Central memory CD8-positive, alpha-beta T cell (primary cell): Measurements from ENCODE around the gene LCP1.
"Not testable (repeated sequence)": the region's sequence is repeated elsewhere in the genome, so short reads cannot be mapped to it uniquely, and the experiment has no call there.

Experiments
- ATAC-seq: fragments of 150-1000 bp; cut with Tn5 transposase; replicated peaks from 2 replicates; pipeline ENCODE4 v1.10.0; 2022; ENCODE audit warnings: mild to moderate bottlenecking, moderate FRiP score, moderate number of reproducible peaks; ENCODE audit not compliant: poor library complexity, severe bottlenecking; ENCODE audit errors: extremely low read depth
- DNase-seq, 2 donors: peaks; one replicate each; pipeline ENCODE4 v3.0.0; 2021; ENCODE audit warnings: low spot score in 2 of 2
- H3K27ac Mint-ChIP-seq: one replicate; pipeline ENCODE4 v1.8.0; 2022; ENCODE audit warnings: low read depth, mild to moderate bottlenecking, moderate library complexity, mixed read lengths
- H3K27me3 Mint-ChIP-seq: one replicate; pipeline ENCODE4 v1.8.0; 2022; ENCODE audit warnings: mixed read lengths
- H3K36me3 Mint-ChIP-seq: one replicate; pipeline ENCODE4 v1.8.0; 2022; ENCODE audit warnings: mild to moderate bottlenecking, moderate library complexity, mixed read lengths; ENCODE audit not compliant: insufficient read depth
- H3K4me1 Mint-ChIP-seq: one replicate; pipeline ENCODE4 v1.8.0; 2022; ENCODE audit warnings: mixed read lengths
- H3K4me3 Mint-ChIP-seq: one replicate; pipeline ENCODE4 v1.8.0; 2022; ENCODE audit warnings: mild to moderate bottlenecking, moderate library complexity, mixed read lengths
- H3K9me3 Mint-ChIP-seq: one replicate; pipeline ENCODE4 v1.8.0; 2022; ENCODE audit warnings: mixed read lengths

The LCP1 gene

DNA sequence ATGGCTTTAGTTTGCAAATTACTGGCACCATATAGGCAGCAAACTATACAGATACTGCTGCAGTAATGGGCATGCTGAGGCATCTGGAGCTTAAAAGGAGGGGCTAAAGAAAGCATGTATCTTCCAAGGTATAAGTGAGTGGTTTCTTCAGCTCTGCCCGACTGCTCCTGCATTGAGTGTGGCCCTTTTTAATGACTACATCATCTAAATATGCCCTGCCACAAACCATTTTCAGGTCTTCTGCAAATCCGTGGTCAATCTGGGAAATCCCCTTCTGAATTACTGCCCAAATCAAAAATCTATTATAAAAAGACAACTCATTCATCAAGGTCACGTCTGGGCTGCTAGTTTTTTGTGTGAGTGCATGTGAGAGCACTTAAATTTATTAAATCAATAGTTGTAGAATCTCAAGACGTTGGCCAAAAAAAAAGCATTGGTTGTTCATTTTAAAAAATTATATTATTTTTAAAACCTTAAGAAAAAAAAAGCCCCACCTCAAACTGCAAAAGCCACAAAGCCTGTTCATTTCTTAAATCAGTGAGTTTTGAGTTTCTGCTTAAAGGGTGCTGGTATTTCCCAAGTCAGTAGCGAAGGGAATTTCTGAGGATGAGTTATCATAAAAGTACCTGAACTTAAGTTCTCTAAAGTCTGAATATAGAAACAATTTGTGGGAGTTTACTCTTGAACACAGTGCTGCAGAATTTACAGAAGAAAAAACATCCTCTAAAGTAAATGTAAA, 16.3 kb downstream of the LCP1 start:
- peak overlapping the region; percentile 69 for H3K27ac Mint-ChIP-seq
- H3K27me3 Mint-ChIP-seq, result no peaks in the 10 kb centered on the region
- DNase-seq (no peak), ATAC-seq (peak; percentile 38)
- peaks cover 42% of the 10 kb centered on the region for H3K36me3 Mint-ChIP-seq
- peak overlapping the region; percentile 73 for H3K4me3 Mint-ChIP-seq
- peaks cover 79% of the 10 kb centered on the region for H3K4me1 Mint-ChIP-seq
- H3K9me3 Mint-ChIP-seq, result no peaks in the 10 kb centered on the region

DNA sequence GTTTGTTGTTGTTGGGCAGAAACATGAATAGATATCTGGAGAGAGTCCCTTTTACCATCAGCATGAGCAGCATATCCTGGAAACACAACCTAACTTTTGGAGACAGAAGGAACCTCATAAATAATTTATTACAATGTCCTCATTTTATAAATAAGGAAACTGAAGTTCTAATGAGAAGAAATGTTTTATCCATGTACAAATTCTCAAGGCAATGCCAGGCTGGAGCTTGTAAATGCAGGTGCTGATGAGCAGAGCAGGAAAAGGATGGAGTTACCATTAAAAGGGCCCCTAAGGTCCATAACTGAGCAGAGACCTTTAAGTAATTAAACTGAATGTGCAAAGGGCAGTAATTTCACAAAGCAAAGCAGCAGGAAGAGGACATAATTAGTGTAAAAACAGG, 17.3 kb downstream of the LCP1 start:
- peak overlapping the region; percentile 89 for H3K27ac Mint-ChIP-seq
- no peaks in the 10 kb centered on the region for H3K27me3 Mint-ChIP-seq
- no peak for ATAC-seq
- H3K4me3 Mint-ChIP-seq, result peak overlapping the region; percentile 73
- peaks cover 79% of the 10 kb centered on the region for H3K4me1 Mint-ChIP-seq
- DNase-seq, result no peak
- no peaks in the 10 kb centered on the region for H3K9me3 Mint-ChIP-seq
- peaks cover 45% of the 10 kb centered on the region for H3K36me3 Mint-ChIP-seq

DNA sequence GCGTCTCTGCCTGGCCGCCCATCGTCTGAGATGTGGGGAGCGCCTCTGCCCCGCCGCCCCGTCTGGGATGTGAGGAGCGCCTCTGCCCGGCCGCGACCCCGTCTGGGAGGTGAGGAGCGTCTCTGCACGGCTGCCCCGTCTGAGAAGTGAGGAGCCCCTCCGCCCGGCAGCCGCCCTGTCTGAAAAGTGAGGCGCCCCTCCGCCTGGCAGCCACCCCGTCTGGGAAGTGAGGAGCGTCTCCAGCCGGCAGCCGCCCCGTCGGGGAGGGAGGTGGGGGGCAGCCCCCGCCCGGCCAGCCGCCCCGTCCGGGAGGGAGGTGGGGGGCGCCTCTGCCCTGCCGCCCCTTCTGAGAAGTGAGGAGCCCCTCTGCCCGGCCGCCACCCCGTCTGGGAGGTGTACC, 19.2 kb downstream of the LCP1 start:
- H3K27me3 Mint-ChIP-seq, H3K9me3 Mint-ChIP-seq, DNase-seq, ATAC-seq: not testable (repeated sequence)
- Mint-ChIP-seq H3K36me3 (peaks cover 52% of the 10 kb centered on the region), H3K4me1 (peaks cover 71% of the 10 kb centered on the region), H3K4me3 (peak overlapping the region; percentile 65), H3K27ac (peak overlapping the region; percentile 89)

DNA sequence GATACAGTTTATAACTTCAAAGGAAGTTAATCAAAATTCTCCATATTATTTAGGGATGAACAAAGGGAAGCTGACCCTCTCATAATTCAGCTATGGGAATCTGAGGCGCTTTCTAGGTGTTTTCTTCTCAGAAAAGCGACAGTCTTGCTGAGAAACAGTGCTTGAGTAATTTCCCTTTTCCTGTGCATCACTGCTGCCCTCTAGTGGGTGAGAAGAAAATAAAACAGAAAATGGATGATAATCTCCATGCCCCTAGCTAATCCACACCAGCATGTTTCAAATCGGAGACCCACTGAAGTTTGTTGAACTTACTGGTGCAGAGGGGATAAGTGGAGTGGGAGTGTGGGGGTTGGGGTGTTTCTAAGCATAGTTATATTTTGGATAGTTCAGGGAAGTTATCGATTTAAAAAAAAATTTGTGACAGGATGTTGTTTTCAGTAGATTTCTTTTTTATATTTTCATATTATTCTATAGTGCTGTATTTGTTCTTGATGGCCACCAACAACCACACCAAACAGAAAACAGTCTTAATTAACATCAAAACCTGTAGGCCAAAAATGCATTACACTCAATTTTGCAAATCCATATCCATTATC, 21.4 kb downstream of the LCP1 start:
- Mint-ChIP-seq H3K27ac (peak overlapping the region; percentile 63), H3K27me3 (no peaks in the 10 kb centered on the region), H3K36me3 (peaks cover 66% of the 10 kb centered on the region), H3K9me3 (no peaks in the 10 kb centered on the region), H3K4me3 (peak overlapping the region; percentile 65), H3K4me1 (peaks cover 57% of the 10 kb centered on the region)
- ATAC-seq (peak; percentile 61), DNase-seq (peak in 1 of 2 donors; percentile 40)

DNA sequence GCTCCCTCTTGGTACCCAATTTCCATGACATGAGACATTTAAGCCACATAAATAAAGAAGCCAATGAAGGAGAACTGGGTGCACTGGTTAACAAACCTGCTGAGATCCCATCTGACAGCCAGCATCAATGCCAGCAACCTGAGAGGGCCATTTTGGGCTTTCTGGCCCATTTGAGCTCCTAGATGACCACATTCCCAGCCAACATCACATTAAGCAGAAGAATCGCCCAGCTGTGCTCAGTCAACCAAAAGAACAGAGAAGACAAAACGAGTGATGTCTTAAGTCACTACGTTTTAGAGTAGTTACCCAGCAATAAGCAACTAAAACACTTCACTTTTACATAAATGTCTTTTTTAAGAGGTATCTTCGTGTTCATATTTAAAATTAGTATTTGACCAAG, 21.9 kb downstream of the LCP1 start:
- peak overlapping the region; percentile 63 for H3K27ac Mint-ChIP-seq
- H3K4me1 Mint-ChIP-seq, result peaks cover 54% of the 10 kb centered on the region
- H3K4me3 Mint-ChIP-seq, result peak overlapping the region; percentile 65
- no peak for ATAC-seq
- no peaks in the 10 kb centered on the region for H3K9me3 Mint-ChIP-seq
- H3K36me3 Mint-ChIP-seq, result peaks cover 66% of the 10 kb centered on the region
- no peak for DNase-seq
- H3K27me3 Mint-ChIP-seq, result no peaks in the 10 kb centered on the region

DNA sequence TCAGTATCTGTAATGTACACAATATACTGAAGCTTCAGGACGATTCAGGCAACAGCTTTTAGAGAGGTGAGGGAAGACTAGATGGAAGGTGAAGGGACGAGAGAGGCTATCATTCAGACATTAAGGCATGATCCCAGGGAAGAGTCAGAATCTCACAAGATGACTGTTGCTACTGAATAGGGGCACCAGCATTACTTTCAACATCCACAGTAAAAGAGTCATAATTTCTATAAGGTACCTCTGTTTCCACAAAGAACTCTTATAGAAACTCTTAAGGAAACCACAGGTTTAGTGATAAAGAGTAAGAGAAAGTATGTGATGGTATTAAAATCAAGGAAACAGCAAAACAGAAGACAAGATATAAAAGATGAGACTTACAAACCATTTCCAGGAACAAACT, 23.0 kb downstream of the LCP1 start:
- Mint-ChIP-seq H3K4me1 (peaks cover 48% of the 10 kb centered on the region), H3K9me3 (no peaks in the 10 kb centered on the region), H3K27me3 (no peaks in the 10 kb centered on the region), H3K36me3 (peaks cover 71% of the 10 kb centered on the region), H3K27ac (peak overlapping the region; percentile 63), H3K4me3 (no peak overlapping the region)
- ATAC-seq (no peak), DNase-seq (no peak)

DNA sequence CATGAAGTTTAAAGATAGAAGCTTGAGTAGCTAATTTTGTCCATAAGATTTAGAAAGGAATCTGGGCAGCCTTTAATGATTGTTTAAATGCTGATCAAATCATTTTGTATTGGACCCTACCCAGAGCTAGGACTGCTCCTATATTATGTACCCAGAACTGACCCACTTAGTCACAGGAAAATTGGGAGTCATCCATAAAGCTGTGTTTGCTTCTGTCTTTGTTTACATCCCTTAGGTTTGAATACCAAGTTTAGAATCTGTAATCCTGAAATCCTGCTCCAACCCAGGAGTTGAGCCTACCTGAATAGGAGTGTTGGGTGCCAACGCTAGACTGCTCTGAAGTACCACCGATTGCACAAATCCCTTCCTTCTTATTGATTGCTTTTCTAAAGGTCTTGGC, 23.8 kb downstream of the LCP1 start:
- no peaks in the 10 kb centered on the region for H3K9me3 Mint-ChIP-seq
- H3K27me3 Mint-ChIP-seq, result no peaks in the 10 kb centered on the region
- DNase-seq (no peak), ATAC-seq (no peak)
- peaks cover 77% of the 10 kb centered on the region for H3K36me3 Mint-ChIP-seq
- peak overlapping the region; percentile 63 for H3K27ac Mint-ChIP-seq
- peaks cover 45% of the 10 kb centered on the region for H3K4me1 Mint-ChIP-seq
- no peak overlapping the region for H3K4me3 Mint-ChIP-seq

DNA sequence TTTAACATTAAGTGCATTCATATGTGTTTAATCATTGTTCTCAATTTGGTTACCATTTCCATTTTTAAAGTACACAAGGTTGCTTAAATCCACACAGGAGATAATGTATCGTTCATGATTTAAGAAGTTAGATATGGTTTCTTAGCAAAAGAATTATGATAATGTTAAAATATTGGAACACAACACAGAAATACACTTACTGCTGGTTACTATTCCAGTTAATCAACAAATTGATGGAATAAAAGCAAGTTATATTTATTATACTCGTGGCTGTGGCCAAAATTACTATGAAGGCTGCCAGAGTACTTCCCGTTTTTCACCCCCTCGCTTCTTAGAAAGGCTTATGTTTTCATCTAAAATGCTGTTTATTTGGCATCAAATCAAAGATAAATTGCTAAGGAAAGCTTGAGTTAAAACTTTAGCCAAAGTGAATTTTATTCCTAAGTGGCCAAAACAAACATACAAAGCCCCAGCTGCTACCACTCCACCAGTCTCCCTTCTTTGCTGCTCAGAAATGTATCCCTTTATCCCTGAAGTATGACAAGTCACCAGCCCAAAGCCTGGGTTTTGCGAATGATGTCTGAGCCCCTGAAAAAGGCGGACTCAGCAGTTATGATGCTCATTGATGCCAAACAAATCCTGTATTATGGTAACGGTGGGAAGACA, 27.7 kb downstream of the LCP1 start:
- H3K36me3 Mint-ChIP-seq, result peaks cover 93% of the 10 kb centered on the region
- no peaks in the 10 kb centered on the region for H3K9me3 Mint-ChIP-seq
- no peak overlapping the region for H3K4me3 Mint-ChIP-seq
- peaks cover 49% of the 10 kb centered on the region for H3K4me1 Mint-ChIP-seq
- H3K27ac Mint-ChIP-seq, result peak overlapping the region; percentile 87
- DNase-seq, result no peak
- ATAC-seq, result no peak
- H3K27me3 Mint-ChIP-seq, result no peaks in the 10 kb centered on the region

DNA sequence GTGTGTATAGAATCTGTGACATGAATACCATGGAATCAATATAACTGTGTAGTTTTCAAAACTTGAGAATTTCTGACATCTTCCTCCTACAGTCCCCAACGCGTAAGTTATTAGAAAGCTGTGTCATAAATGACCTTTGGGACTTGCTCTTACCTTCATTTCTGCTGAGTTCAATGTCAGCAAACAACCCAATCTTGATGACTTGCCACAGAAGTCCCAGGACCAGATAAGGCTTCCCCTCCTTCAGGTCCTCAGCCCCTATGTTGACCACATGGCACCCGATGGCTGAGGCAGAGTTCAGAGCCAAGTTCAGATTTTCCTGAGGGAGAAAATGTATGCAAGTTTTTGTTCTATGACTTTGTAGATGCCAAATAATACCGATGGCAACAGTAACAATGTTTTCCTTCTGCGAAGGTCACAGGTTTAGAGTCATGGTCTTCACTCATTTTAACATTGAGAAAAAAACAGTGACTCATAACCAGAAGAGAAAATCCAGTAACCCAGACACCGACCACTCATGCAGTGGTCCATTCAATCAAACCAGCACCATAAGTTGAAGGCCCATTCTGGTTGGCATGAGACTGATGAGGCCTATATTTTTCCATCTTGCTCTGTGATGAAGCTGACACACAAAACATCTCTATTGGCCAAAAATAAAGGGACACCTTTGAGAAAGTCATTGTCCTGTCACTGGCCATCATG, 29.2 kb downstream of the LCP1 start:
- Mint-ChIP-seq H3K36me3 (peaks cover 87% of the 10 kb centered on the region), H3K4me3 (no peak overlapping the region), H3K4me1 (peaks cover 44% of the 10 kb centered on the region), H3K27me3 (no peaks in the 10 kb centered on the region), H3K9me3 (no peaks in the 10 kb centered on the region), H3K27ac (peak overlapping the region; percentile 87)
- no peak for DNase-seq
- no peak for ATAC-seq

DNA sequence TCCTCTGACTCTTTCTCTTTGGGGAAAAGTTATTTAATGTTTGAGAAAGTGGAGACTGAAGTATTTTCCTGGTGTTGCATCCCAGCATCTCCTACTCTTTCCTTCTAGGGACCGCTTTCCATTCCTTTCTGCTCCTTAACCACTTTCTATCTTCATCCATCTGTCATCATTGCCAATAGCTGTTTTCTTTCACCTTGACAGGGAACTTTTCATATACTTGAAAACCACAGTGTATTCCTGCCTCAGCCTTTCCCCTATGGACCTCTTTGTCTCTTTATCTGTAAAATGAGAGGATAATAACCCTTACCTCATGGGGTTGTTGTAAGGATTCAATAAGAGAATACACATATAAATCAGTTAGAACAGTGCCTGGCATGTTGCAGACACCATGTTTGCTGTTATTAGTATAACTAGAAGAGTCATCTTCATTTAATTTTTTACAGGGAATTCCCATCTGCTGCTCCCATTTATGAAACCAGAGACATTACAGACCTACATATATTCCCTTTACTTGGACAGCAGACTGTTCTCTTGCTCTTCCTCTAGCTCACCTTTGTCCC, 31.8 kb downstream of the LCP1 start:
- no peak for ATAC-seq
- H3K27ac Mint-ChIP-seq, result peak overlapping the region; percentile 52
- H3K4me3 Mint-ChIP-seq, result no peak overlapping the region
- H3K36me3 Mint-ChIP-seq, result peaks cover 86% of the 10 kb centered on the region
- DNase-seq, result no peak
- no peaks in the 10 kb centered on the region for H3K9me3 Mint-ChIP-seq
- H3K27me3 Mint-ChIP-seq, result no peaks in the 10 kb centered on the region
- peaks cover 42% of the 10 kb centered on the region for H3K4me1 Mint-ChIP-seq

DNA sequence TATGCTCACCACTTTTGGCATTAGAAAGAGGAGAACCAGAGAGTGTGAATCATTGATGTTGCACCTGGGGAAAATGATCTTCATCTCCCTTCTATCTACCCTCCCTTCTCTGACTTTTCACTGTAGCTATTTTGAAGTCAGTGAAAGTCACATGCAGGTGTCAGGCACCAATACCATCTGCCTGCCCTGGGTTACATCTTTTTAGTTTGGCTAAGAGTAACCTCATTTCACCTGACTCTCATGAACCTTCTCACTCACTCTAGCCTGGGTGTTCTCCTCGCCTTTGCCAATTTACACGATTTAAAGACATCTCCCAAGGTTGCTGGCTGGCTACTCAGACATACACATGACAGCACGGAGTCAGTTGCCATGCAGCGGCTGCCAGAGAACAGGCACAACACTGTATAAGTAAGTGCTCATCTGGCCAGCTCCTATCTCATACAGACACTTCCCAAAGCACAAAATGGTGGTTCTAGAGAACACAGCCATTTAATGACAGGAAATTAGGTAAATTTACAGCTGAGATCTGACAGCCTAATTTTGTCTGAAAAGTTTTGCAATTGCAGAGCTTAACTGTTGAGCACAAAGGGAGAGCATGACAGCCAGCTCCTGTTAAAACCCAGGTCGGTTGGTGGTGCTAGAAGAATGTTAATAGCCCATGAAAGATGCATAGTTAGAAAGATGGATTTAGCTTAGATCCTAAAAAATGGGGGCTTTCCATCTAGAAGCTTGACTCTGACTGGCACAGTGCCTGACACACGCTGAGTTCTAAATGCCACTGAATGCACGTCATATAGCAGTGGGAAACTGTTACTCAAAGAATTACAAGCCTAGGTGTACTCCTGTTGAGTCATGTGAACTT, 32.5 kb downstream of the LCP1 start:
- Mint-ChIP-seq H3K4me3 (no peak overlapping the region), H3K27ac (peak overlapping the region; percentile 52), H3K9me3 (no peaks in the 10 kb centered on the region), H3K36me3 (peaks cover 86% of the 10 kb centered on the region), H3K4me1 (peaks cover 46% of the 10 kb centered on the region), H3K27me3 (no peaks in the 10 kb centered on the region)
- DNase-seq (no peak), ATAC-seq (no peak)

DNA sequence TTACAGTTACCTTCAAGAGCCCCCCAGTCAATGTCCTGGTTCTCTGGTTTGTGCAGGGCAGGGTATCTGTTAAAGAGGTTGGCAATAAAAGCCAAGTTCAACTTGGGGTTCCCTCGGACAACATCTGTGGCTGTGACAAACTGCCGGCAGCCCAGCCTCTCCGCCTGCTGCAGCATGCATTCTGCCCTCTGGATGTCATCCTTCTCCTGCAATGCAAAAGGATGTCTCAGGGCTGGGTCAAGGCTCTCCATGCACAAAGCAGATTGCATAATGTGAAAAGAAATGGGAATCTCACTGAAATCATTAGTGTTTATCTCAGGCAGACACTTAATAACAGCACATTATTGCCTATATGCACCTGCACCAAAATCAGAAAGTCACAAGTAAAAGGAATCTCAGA, 35.1 kb downstream of the LCP1 start:
- ATAC-seq (no peak), DNase-seq (no peak)
- no peaks in the 10 kb centered on the region for H3K9me3 Mint-ChIP-seq
- no peak overlapping the region for H3K4me3 Mint-ChIP-seq
- no peak overlapping the region for H3K27ac Mint-ChIP-seq
- H3K4me1 Mint-ChIP-seq, result peaks cover 36% of the 10 kb centered on the region
- peaks cover 84% of the 10 kb centered on the region for H3K36me3 Mint-ChIP-seq
- no peaks in the 10 kb centered on the region for H3K27me3 Mint-ChIP-seq
